CD4-positive, alpha-beta T cell treated with Interleukin-6 at 100 ng/mL for 8 hours (primary cell): Measurements from ENCODE around the gene ZFP57.
A peak's percentile ranks its signal among the peaks of the same experiment; 100 is the strongest.

Experiments
- DNase-seq: peaks from one replicate; pipeline ENCODE4 v3.0.0-alpha.2; 2020; ENCODE audit warnings: mixed read lengths, low spot score

The ZFP57 gene

GRCh38 chr6:29655658-29656057 is 25.3 kb downstream of the ZFP57 start:
- DNase-seq: no peak

- peak; percentile 71 for DNase-seq
Observed at GRCh38 chr6:29653452-29654038, 27.4 kb downstream of the ZFP57 start.

GRCh38 chr6:29652198-29652584 is 28.8 kb downstream of the ZFP57 start:
- no peak for DNase-seq

GRCh38 chr6:29651413-29652197 is 29.3 kb downstream of the ZFP57 start:
- peak; percentile 30 for DNase-seq

GRCh38 chr6:29649701-29650673 is 31.0 kb downstream of the ZFP57 start:
- DNase-seq: peak; percentile 99

- no peak for DNase-seq
Observed at GRCh38 chr6:29647927-29648642, 32.9 kb downstream of the ZFP57 start.

GRCh38 chr6:29641430-29642148 is 39.4 kb downstream of the ZFP57 start:
- DNase-seq: peak; percentile 56

GRCh38 chr6:29637247-29637646 is 43.7 kb downstream of the ZFP57 start:
- no peak for DNase-seq

- no peak for DNase-seq
Observed at GRCh38 chr6:29633534-29633905, 47.4 kb downstream of the ZFP57 start.

- DNase-seq: peak; percentile 71
Observed at GRCh38 chr6:29632789-29633533, 48.0 kb downstream of the ZFP57 start, which contains the start of gene GABBR1. Gene GABBR1, minus strand, starts transcription at chr6:29633183. Its CDS starts 798 bp downstream, at chr6:29632385.

- DNase-seq: peak; percentile 60
Observed at GRCh38 chr6:29631860-29632731, 48.9 kb downstream of the ZFP57 start.

GRCh38 chr6:29631209-29631810 is 49.6 kb downstream of the ZFP57 start:
- no peak for DNase-seq

GRCh38 chr6:29630315-29630714 is 50.6 kb downstream of the ZFP57 start:
- DNase-seq: no peak

GRCh38 chr6:29629571-29629970 is 51.4 kb downstream of the ZFP57 start:
- no peak for DNase-seq

- peak; percentile 48 for DNase-seq
Observed at GRCh38 chr6:29628419-29629281, 52.3 kb downstream of the ZFP57 start.

- DNase-seq: peak; percentile 52
Observed at GRCh38 chr6:29627755-29628418, 53.1 kb downstream of the ZFP57 start.
